ENCODE data around the gene CYTH1. TPM values are rescaled to one million over a fixed set of nuclear protein-coding genes. Genes with fewer than 3 reads are reported as not detected.

CYTH1 gene
- polyA plus RNA-seq, 1 of the 3 experiments (the other 2 are of a cell fraction): 23.8 TPM

DNA sequence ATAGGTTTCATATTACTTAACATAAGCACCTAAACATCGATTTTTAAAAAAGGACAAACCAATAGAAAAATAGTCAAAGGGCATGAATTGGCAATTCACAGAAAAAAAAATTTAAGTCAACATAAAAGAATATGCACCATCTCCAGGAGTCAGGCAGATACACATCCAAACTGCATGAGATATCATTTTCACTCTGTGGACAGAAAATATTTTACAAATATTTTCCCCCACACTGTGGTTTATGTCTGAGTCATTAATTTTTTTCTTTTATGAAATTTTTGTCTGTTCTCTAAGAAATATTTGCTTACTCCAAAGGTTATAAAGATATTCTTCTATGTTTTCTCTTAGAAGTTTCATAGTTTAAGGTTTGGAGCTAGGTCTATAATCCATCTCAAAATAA lies 130.5 kb downstream of the CYTH1 start:
- Histone ChIP-seq H3K27me3 (ENCODE audit: insufficient read depth) (no peaks in the 10 kb centered on the region), H3K9me2 (no peaks in the 10 kb centered on the region), H4K20me1 (ENCODE audit: insufficient read depth) (no peaks in the 10 kb centered on the region), H3F3A (replicated peaks; ENCODE audit: insufficient read depth) (peaks cover 8% of the 10 kb centered on the region), H3K4me2 (no peak overlapping the region), H3K9ac (no peak overlapping the region), H3K36me3 (replicated peaks in 1 of 2; ENCODE audit: control insufficient read depth in 1 of 2, insufficient read depth in 2 of 2, low read length in 1 of 2) (no peaks in the 10 kb centered on the region), H3K79me2 (ENCODE audit: insufficient read depth) (no peaks in the 10 kb centered on the region), H3K9me3 (no peaks in the 10 kb centered on the region), H3K4me3 (ENCODE audit: low read depth in 2 of 2, low read length in 1 of 2) (no peak overlapping the region), H3K4me1 (ENCODE audit: control insufficient read depth in 1 of 2, insufficient read depth in 2 of 2, low read depth in 1 of 2, low read length in 1 of 2) (no peaks in the 10 kb centered on the region; a peak in 1 of 4 replicates), H3K27ac (ENCODE audit: low read depth in 2 of 2, low read length in 1 of 2) (peak overlapping the region in 1 of 2 experiments; percentile 26; a peak in 2 of 4 replicates), H2AFZ (ENCODE audit: low read depth) (no peak overlapping the region)
- WGBS (ENCODE audit: low lambda C conversion rate): 38% methylated on average over 1 of the region's 1 CpG
- CTCF ChIA-PET: interaction anchor here (1.8 kb wide), 1 partner anchor 13 kb away, joined by 3 read pairs; no protein-coding TSS in a partner anchor
- no peak for TF ChIP-seq POLR2AphosphoS5 (IDR thresholded peaks at IDR 0.05; ENCODE audit: low read depth, low read length)
- TF ChIP-seq FOSL2 (IDR thresholded peaks at IDR 0.05; ENCODE audit: borderline replicate concordance, low read depth): peak; percentile 23; the same call in 1 of the 2 replicates
- no peak for TF ChIP-seq YY1 (IDR thresholded peaks at IDR 0.05; ENCODE audit: low read depth)
- TF ChIP-seq, protein P1, sequence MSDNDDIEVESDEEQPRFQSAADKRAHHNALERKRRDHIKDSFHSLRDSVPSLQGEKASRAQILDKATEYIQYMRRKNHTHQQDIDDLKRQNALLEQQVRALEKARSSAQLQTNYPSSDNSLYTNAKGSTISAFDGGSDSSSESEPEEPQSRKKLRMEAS (IDR thresholded peaks at IDR 0.05; ENCODE audit: low read depth): no peak
- DNase-seq: no peak
- POLR2A ChIA-PET: no interaction called here

DNA sequence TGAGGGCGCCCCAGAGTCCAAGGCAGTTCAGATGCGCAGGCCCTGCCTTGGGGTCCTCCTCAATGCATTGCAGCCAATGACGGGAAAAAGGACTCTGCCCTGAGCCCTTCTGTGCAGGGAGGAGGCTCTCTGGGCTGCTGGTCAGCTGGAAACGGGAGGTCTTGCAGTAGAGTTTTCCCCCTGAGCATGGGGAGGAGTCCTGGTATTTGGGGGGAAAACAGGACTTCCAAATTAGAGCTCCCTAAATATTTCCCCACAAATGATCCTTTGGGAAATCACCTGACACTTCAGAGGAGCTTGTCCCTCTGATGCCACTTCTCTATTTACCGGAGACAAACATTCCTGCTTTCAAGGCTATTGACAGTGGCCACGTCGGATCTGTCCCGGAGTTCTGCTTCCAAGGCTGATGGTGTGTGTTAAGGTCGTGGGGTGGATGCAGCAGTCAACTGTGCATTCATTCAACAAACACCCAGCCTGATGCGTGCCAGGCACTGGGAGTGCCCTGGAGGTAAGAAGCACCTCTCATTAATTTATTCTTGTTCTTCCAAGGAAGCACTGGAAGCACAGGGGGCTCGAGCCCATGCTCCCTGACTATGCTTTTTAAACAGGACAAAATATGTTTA lies 131.9 kb downstream of the CYTH1 start:
- Histone ChIP-seq H3K9ac (no peak overlapping the region), H3K79me2 (ENCODE audit: insufficient read depth) (no peaks in the 10 kb centered on the region), H3K9me2 (no peaks in the 10 kb centered on the region), H3K27ac (ENCODE audit: low read depth in 2 of 2, low read length in 1 of 2) (no peak overlapping the region), H3K27me3 (ENCODE audit: insufficient read depth) (no peaks in the 10 kb centered on the region; the same call in 1 of the 2 replicates), H2AFZ (ENCODE audit: low read depth) (no peak overlapping the region), H3K4me1 (ENCODE audit: control insufficient read depth in 1 of 2, insufficient read depth in 2 of 2, low read depth in 1 of 2, low read length in 1 of 2) (no peaks in the 10 kb centered on the region; a peak in 1 of 4 replicates), H3K4me2 (no peak overlapping the region), H3K36me3 (replicated peaks in 1 of 2; ENCODE audit: control insufficient read depth in 1 of 2, insufficient read depth in 2 of 2, low read length in 1 of 2) (no peaks in the 10 kb centered on the region), H3K4me3 (ENCODE audit: low read depth in 2 of 2, low read length in 1 of 2) (no peak overlapping the region), H4K20me1 (ENCODE audit: insufficient read depth) (no peaks in the 10 kb centered on the region), H3F3A (replicated peaks; ENCODE audit: insufficient read depth) (peaks cover 8% of the 10 kb centered on the region), H3K9me3 (no peaks in the 10 kb centered on the region)
- ChIA-PET POLR2A (no interaction called here), CTCF (interaction anchor here (0.6 to 1.8 kb wide), 2 partner anchors 14 to 54 kb away, joined by 3 read pairs; no protein-coding TSS in a partner anchor)
- TF ChIP-seq, protein P2, sequence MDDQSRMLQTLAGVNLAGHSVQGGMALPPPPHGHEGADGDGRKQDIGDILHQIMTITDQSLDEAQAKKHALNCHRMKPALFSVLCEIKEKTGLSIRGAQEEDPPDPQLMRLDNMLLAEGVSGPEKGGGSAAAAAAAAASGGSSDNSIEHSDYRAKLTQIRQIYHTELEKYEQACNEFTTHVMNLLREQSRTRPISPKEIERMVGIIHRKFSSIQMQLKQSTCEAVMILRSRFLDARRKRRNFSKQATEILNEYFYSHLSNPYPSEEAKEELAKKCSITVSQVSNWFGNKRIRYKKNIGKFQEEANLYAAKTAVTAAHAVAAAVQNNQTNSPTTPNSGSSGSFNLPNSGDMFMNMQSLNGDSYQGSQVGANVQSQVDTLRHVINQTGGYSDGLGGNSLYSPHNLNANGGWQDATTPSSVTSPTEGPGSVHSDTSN (IDR thresholded peaks at IDR 0.05): no peak
- TF ChIP-seq, protein P3, sequence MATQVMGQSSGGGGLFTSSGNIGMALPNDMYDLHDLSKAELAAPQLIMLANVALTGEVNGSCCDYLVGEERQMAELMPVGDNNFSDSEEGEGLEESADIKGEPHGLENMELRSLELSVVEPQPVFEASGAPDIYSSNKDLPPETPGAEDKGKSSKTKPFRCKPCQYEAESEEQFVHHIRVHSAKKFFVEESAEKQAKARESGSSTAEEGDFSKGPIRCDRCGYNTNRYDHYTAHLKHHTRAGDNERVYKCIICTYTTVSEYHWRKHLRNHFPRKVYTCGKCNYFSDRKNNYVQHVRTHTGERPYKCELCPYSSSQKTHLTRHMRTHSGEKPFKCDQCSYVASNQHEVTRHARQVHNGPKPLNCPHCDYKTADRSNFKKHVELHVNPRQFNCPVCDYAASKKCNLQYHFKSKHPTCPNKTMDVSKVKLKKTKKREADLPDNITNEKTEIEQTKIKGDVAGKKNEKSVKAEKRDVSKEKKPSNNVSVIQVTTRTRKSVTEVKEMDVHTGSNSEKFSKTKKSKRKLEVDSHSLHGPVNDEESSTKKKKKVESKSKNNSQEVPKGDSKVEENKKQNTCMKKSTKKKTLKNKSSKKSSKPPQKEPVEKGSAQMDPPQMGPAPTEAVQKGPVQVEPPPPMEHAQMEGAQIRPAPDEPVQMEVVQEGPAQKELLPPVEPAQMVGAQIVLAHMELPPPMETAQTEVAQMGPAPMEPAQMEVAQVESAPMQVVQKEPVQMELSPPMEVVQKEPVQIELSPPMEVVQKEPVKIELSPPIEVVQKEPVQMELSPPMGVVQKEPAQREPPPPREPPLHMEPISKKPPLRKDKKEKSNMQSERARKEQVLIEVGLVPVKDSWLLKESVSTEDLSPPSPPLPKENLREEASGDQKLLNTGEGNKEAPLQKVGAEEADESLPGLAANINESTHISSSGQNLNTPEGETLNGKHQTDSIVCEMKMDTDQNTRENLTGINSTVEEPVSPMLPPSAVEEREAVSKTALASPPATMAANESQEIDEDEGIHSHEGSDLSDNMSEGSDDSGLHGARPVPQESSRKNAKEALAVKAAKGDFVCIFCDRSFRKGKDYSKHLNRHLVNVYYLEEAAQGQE (IDR thresholded peaks at IDR 0.05; ENCODE audit: low read depth, low read length): no peak
- TF ChIP-seq, protein P1 (IDR thresholded peaks at IDR 0.05; ENCODE audit: low read depth): no peak
- TF ChIP-seq FOXJ3 (CRISPR knock-in tag; IDR thresholded peaks at IDR 0.05) (no peak), RAD21 (IDR thresholded peaks at IDR 0.05; ENCODE audit: low read length) (no peak), SIN3A (IDR thresholded peaks at IDR 0.05; ENCODE audit: borderline replicate concordance, low read depth, low read length) (no peak)
- TF ChIP-seq, protein P4, sequence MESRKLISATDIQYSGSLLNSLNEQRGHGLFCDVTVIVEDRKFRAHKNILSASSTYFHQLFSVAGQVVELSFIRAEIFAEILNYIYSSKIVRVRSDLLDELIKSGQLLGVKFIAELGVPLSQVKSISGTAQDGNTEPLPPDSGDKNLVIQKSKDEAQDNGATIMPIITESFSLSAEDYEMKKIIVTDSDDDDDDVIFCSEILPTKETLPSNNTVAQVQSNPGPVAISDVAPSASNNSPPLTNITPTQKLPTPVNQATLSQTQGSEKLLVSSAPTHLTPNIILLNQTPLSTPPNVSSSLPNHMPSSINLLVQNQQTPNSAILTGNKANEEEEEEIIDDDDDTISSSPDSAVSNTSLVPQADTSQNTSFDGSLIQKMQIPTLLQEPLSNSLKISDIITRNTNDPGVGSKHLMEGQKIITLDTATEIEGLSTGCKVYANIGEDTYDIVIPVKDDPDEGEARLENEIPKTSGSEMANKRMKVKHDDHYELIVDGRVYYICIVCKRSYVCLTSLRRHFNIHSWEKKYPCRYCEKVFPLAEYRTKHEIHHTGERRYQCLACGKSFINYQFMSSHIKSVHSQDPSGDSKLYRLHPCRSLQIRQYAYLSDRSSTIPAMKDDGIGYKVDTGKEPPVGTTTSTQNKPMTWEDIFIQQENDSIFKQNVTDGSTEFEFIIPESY (IDR thresholded peaks at IDR 0.05; ENCODE audit: borderline replicate concordance, low read depth): no peak
- TF ChIP-seq, protein P5, sequence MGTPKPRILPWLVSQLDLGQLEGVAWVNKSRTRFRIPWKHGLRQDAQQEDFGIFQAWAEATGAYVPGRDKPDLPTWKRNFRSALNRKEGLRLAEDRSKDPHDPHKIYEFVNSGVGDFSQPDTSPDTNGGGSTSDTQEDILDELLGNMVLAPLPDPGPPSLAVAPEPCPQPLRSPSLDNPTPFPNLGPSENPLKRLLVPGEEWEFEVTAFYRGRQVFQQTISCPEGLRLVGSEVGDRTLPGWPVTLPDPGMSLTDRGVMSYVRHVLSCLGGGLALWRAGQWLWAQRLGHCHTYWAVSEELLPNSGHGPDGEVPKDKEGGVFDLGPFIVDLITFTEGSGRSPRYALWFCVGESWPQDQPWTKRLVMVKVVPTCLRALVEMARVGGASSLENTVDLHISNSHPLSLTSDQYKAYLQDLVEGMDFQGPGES (IDR thresholded peaks at IDR 0.05; ENCODE audit: low read depth, low read length): no peak
- TF ChIP-seq, protein P6, sequence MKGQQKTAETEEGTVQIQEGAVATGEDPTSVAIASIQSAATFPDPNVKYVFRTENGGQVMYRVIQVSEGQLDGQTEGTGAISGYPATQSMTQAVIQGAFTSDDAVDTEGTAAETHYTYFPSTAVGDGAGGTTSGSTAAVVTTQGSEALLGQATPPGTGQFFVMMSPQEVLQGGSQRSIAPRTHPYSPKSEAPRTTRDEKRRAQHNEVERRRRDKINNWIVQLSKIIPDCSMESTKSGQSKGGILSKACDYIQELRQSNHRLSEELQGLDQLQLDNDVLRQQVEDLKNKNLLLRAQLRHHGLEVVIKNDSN (IDR thresholded peaks at IDR 0.05; ENCODE audit: borderline replicate concordance, low read depth): no peak
- WGBS (ENCODE audit: low lambda C conversion rate): 88% methylated on average over 11 of the region's 11 CpGs
- peak; percentile 10 for DNase-seq
